ENCODE data around the gene CHMP4B.

The CHMP4B gene

GRCh38 chr20:33883164-33883563 is 72.0 kb downstream of the CHMP4B start:
- H3K27me3 ChIP-seq (ENCODE audit: insufficient read depth, low read depth) = no peaks in the 10 kb centered on the region
- no peaks in the 10 kb centered on the region for H3K36me3 ChIP-seq (ENCODE audit: insufficient read depth)
- peak overlapping the region; percentile 84 for H3K4me2 ChIP-seq
- H3K4me3 ChIP-seq (IDR thresholded peaks at IDR 0.05; ENCODE audit: insufficient read depth, low read depth, low read length) = no peak overlapping the region
- peaks cover 90% of the 10 kb centered on the region for H3K4me1 ChIP-seq (ENCODE audit: low read depth, poor library complexity, severe bottlenecking)
- H3K9ac ChIP-seq = peak overlapping the region; percentile 75
- no peaks in the 10 kb centered on the region for H4K20me1 ChIP-seq (ENCODE audit: insufficient read depth)
- H2AFZ ChIP-seq (ENCODE audit: low read depth) = no peak overlapping the region
- no peaks in the 10 kb centered on the region for H3K79me2 ChIP-seq (ENCODE audit: insufficient read depth, low read depth)
- TF ChIP-seq, protein P1, sequence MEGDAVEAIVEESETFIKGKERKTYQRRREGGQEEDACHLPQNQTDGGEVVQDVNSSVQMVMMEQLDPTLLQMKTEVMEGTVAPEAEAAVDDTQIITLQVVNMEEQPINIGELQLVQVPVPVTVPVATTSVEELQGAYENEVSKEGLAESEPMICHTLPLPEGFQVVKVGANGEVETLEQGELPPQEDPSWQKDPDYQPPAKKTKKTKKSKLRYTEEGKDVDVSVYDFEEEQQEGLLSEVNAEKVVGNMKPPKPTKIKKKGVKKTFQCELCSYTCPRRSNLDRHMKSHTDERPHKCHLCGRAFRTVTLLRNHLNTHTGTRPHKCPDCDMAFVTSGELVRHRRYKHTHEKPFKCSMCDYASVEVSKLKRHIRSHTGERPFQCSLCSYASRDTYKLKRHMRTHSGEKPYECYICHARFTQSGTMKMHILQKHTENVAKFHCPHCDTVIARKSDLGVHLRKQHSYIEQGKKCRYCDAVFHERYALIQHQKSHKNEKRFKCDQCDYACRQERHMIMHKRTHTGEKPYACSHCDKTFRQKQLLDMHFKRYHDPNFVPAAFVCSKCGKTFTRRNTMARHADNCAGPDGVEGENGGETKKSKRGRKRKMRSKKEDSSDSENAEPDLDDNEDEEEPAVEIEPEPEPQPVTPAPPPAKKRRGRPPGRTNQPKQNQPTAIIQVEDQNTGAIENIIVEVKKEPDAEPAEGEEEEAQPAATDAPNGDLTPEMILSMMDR (conservative IDR thresholded peaks at IDR 0.05; ENCODE audit: low read depth, low read length) = peak; percentile 35
- H3K27ac ChIP-seq = peak overlapping the region; percentile 98

DNA sequence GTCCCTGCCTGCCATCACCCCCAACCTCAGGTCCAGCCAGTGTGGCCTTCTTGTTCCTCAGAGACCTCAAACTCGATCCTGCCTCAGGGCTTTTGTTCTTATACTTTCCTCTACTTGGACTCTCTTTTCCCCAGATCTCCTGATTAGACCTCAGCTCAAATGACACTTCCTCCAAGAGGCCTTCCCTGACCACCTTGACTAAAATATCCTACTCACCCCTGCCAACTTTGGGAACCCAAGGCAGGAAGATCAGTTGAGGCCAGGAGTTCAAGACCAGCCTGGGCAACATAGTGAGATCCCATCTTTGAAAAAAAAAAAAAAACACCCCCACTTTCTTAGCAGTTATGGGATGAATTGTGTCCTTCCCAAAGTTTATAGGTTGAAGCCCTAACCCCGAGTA is 73.5 kb downstream of the CHMP4B start:
- H3K4me1 ChIP-seq (ENCODE audit: low read depth, poor library complexity, severe bottlenecking) = peaks cover 91% of the 10 kb centered on the region
- H3K27ac ChIP-seq = peak overlapping the region; percentile 98
- H3K27me3 ChIP-seq (ENCODE audit: insufficient read depth, low read depth) = no peaks in the 10 kb centered on the region
- no peaks in the 10 kb centered on the region for H3K79me2 ChIP-seq (ENCODE audit: insufficient read depth, low read depth)
- H4K20me1 ChIP-seq (ENCODE audit: insufficient read depth) = no peaks in the 10 kb centered on the region
- H3K4me3 ChIP-seq (IDR thresholded peaks at IDR 0.05; ENCODE audit: insufficient read depth, low read depth, low read length) = no peak overlapping the region
- TF ChIP-seq, protein P1 (conservative IDR thresholded peaks at IDR 0.05; ENCODE audit: low read depth, low read length) = no peak
- H3K36me3 ChIP-seq (ENCODE audit: insufficient read depth) = no peaks in the 10 kb centered on the region
- H3K9ac ChIP-seq = peak overlapping the region; percentile 75
- H2AFZ ChIP-seq (ENCODE audit: low read depth) = peak overlapping the region; percentile 4; the same call in 1 of the 2 replicates
- peak overlapping the region; percentile 84 for H3K4me2 ChIP-seq

GRCh38 chr20:33889312-33889711 is 78.2 kb downstream of the CHMP4B start:
- Histone ChIP-seq H3K4me2 (no peak overlapping the region), H4K20me1 (ENCODE audit: insufficient read depth) (no peaks in the 10 kb centered on the region), H3K79me2 (ENCODE audit: insufficient read depth, low read depth) (no peaks in the 10 kb centered on the region), H3K27me3 (ENCODE audit: insufficient read depth, low read depth) (no peaks in the 10 kb centered on the region), H3K27ac (no peak overlapping the region), H3K4me1 (ENCODE audit: low read depth, poor library complexity, severe bottlenecking) (peaks cover 50% of the 10 kb centered on the region), H3K9ac (no peak overlapping the region), H3K36me3 (ENCODE audit: insufficient read depth) (no peaks in the 10 kb centered on the region), H2AFZ (ENCODE audit: low read depth) (no peak overlapping the region), H3K4me3 (IDR thresholded peaks at IDR 0.05; ENCODE audit: insufficient read depth, low read depth, low read length) (no peak overlapping the region)
- TF ChIP-seq, protein P1 (conservative IDR thresholded peaks at IDR 0.05; ENCODE audit: low read depth, low read length) = no peak

DNA sequence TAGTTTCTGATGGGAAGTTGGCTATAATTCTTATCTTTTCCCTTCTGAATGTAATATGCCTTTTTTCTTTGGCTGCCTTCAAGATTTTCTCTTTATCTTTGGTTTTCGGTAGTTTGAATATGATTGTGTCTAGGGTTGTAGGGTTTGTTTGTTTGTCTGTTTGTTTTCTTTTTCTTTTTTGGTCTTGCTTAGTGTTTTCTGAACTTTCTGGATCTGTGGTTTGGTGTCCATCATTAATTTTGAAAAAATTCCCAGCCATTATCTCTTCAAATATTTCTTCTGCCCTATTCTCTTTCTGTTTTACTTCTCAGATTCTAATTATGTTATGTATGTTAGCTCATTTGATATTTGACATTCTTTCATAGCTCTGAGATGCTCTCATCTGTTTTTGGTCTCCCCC is 79.4 kb downstream of the CHMP4B start:
- no peak overlapping the region for H3K9ac ChIP-seq
- no peak overlapping the region for H2AFZ ChIP-seq (ENCODE audit: low read depth)
- H3K27ac ChIP-seq = no peak overlapping the region
- H3K79me2 ChIP-seq (ENCODE audit: insufficient read depth, low read depth) = no peaks in the 10 kb centered on the region
- no peaks in the 10 kb centered on the region for H3K36me3 ChIP-seq (ENCODE audit: insufficient read depth)
- H3K27me3 ChIP-seq (ENCODE audit: insufficient read depth, low read depth) = no peaks in the 10 kb centered on the region
- no peaks in the 10 kb centered on the region for H4K20me1 ChIP-seq (ENCODE audit: insufficient read depth)
- H3K4me3 ChIP-seq (IDR thresholded peaks at IDR 0.05; ENCODE audit: insufficient read depth, low read depth, low read length) = no peak overlapping the region
- no peak overlapping the region for H3K4me2 ChIP-seq
- peaks cover 37% of the 10 kb centered on the region for H3K4me1 ChIP-seq (ENCODE audit: low read depth, poor library complexity, severe bottlenecking)
- TF ChIP-seq, protein P1 (conservative IDR thresholded peaks at IDR 0.05; ENCODE audit: low read depth, low read length) = no peak

All from KMS-11 (cell line).